Adrenal gland (tissue), 12 donors: ENCODE data around the gene COMT. TPM values are rescaled to one million over a fixed set of nuclear protein-coding genes. Genes with fewer than 3 reads are reported as not detected.

Experiments used
- DNase-seq, 7 donors: peaks; one replicate each; pipeline ENCODE4 v3.0.0-alpha.2; 2019 to 2020
- H3K27ac ChIP-seq, 5 donors: fragments of 200-600 bp; sonication (generic) in 4 of 5; 1 replicate in 3 of 5; 2 replicates in 2 of 5; pipeline versions ENCODE4 v1.5.1 to v1.8.0; 2016 to 2020; ENCODE audit warnings: mild to moderate bottlenecking in 1 of 5
- H3K27me3 ChIP-seq: fragments of 200-600 bp; 2 replicates; pipeline ENCODE4 v1.8.0; 2021
- H3K36me3 ChIP-seq, 2 donors: fragments of 200-600 bp; replicated peaks in 1 of 2; 1 replicate in 1 of 2; 2 replicates in 1 of 2; pipeline versions ENCODE4 v1.5.1 to v1.8.0; 2018 to 2022
- H3K4me1 ChIP-seq, 2 donors: fragments of 200-600 bp; replicated peaks in 1 of 2; 1 replicate in 1 of 2; 2 replicates in 1 of 2; pipeline versions ENCODE4 v1.5.1 to v1.8.0; 2018 to 2021
- H3K4me3 ChIP-seq, 4 donors: fragments of 200-600 bp; sonication (generic) in 3 of 4; one replicate each; pipeline ENCODE4 v1.5.1; 2016 to 2018
- H3K9me3 ChIP-seq, 3 donors: fragments of 200-600 bp; sonication (generic) in 1 of 3; replicated peaks in 1 of 3; 1 replicate in 2 of 3; 2 replicates in 1 of 3; pipeline versions ENCODE4 v1.5.1 to v1.8.0; 2016 to 2021
- CTCF ChIP-seq, 6 experiments: fragments of 450-650 bp in 4 of 6; fragments of 200-600 bp in 2 of 6; sonication (generic) in 1 of 6; IDR thresholded peaks; 1 replicate in 5 of 6; 2 replicates in 1 of 6; pipeline versions ENCODE4 v1.5.1 to v1.8.0; 2016 to 2021; ENCODE audit warnings: antibody characterized with exemption in 6 of 6, mild to moderate bottlenecking in 2 of 6, moderate library complexity in 1 of 6
- POLR2A ChIP-seq, 2 donors: fragments of 450-650 bp; IDR thresholded peaks; one replicate each; pipeline ENCODE4 v1.6.1; 2017; ENCODE audit warnings: antibody characterized with exemption in 2 of 2, mild to moderate bottlenecking in 2 of 2, moderate library complexity in 1 of 2
- WGBS, 4 donors: extraction: QIAGEN DNeasy Blood & Tissue Kit in 2 of 4; methylation state at CpG; one replicate each; pipeline versions ENCODE4 v1.1.5 to v1.1.7; 2013 to 2017; 5-methylcytosine and 5-hydroxymethylcytosine counted together
- intact Hi-C, 2 donors: fragments of 100-400 bp; cut with DNase I; formaldehyde crosslinking; loops; one replicate each; pipeline versions ENCODE4 v1.14.1 to v1.15.0; 2022 to 2023
- polyA plus RNA-seq, 3 donors: library from polyadenylated mRNA; stranded (reverse); fragments of 200-250 nt in 2 of 3; fragments of 350-450 nt in 1 of 3; fragmentation: Illumina TruSeq in 1 of 3; extraction: RNeasy Lipid Tissue Mini Kit (QIAGEN cat#74804) in 1 of 3; gene quantifications; one replicate each; pipeline ENCODE4 v1.2.3, GENCODE V29; 2013 to 2014
- total RNA-seq, 9 donors: library from RNA; depleted of rRNA in 4 of 9; stranded (reverse); fragments of >200 nt in 4 of 9; fragments of 120-200 nt in 1 of 9; fragmentation: NEBNext Ultra II Directional in 1 of 9; extraction: Animal tissue kit (Norgen Biotek cat#: 25700) in 1 of 9; gene quantifications; one replicate each; pipeline versions ENCODE4 v1.1.0 to v1.2.4, GENCODE V29; 2013 to 2023
- donor health status: healthy with polysubstance abuse.
- donor health status: Bipolar disorder and iron deficiency.
- donor health status: DM: yes; HTN: yes; CAD: no.
- donor health status: DM: no; HTN: no; CAD: no.
- donor health status: DM: no; HTN: no; CAD: no.
- donor health status: DM: yes; HTN: yes; CAD: no.

The COMT gene
- total and polyA plus RNA-seq, 12 donors: 51.3 to 743 (median 390) TPM

- H3K9me3 ChIP-seq: no peaks in the 10 kb centered on the region
- no peaks in the 10 kb centered on the region for H3K27me3 ChIP-seq
- H3K36me3 ChIP-seq: peaks cover 0 to 44% of the 10 kb centered on the region in 2 donors
- H3K27ac ChIP-seq: no peak overlapping the region
- H3K4me1 ChIP-seq: no peaks in the 10 kb centered on the region
- intact Hi-C loops: loop anchor here in 1 of 2 donors (5.0 kb wide), 1 partner anchor 180 kb away; no protein-coding TSS in a partner anchor
- H3K4me3 ChIP-seq: no peak overlapping the region
- TF ChIP-seq CTCF (IDR thresholded peaks at IDR 0.05): no peak
- TF ChIP-seq POLR2A (IDR thresholded peaks at IDR 0.05): no peak
- WGBS, 4 donors: 67 to 88% (median 85%) methylated on average over 7 to 20 of the region's 20 CpGs
- no peak for DNase-seq
Measured at GRCh38 chr22:19912271-19912999, 29.1 kb upstream of the COMT start.

- 88 to 93% (median 88%) methylated on average over 5 to 6 of the region's 6 CpGs for WGBS, 4 donors
- DNase-seq: no peak
- Histone ChIP-seq H3K4me3 (no peak overlapping the region), H3K36me3 (peaks cover 0 to 55% of the 10 kb centered on the region in 2 donors), H3K27ac (no peak overlapping the region), H3K27me3 (no peaks in the 10 kb centered on the region), H3K4me1 (no peaks in the 10 kb centered on the region), H3K9me3 (no peaks in the 10 kb centered on the region)
- TF ChIP-seq POLR2A (IDR thresholded peaks at IDR 0.05) (no peak), CTCF (IDR thresholded peaks at IDR 0.05) (no peak)
- intact Hi-C loops: loop anchor here in 1 of 2 donors (5.0 kb wide), 1 partner anchor 181 kb away; no protein-coding TSS in a partner anchor
Measured at GRCh38 chr22:19913337-19913936, 28.1 kb upstream of the COMT start.

GRCh38 chr22:19914201-19914943 lies 27.2 kb upstream of the COMT start:
- Histone ChIP-seq H3K27me3 (no peaks in the 10 kb centered on the region), H3K36me3 (peaks cover 0 to 63% of the 10 kb centered on the region in 2 donors), H3K4me3 (no peak overlapping the region), H3K27ac (no peak overlapping the region), H3K4me1 (no peaks in the 10 kb centered on the region), H3K9me3 (no peaks in the 10 kb centered on the region)
- intact Hi-C loops: loop anchor here in 1 of 2 donors (5.0 kb wide), 1 partner anchor 182 kb away; no protein-coding TSS in a partner anchor
- TF ChIP-seq POLR2A (IDR thresholded peaks at IDR 0.05) (no peak), CTCF (IDR thresholded peaks at IDR 0.05) (no peak)
- 93 to 98% (median 95%) methylated on average over 9 of the region's 9 CpGs for WGBS, 4 donors
- DNase-seq: no peak
